H1 (cell line): ENCODE measurements around the gene AFF2. TPM values are rescaled to one million over a fixed set of nuclear protein-coding genes. Genes with fewer than 3 reads are reported as not detected.

Experiments
- CTCF ChIA-PET: fragments of 300-600 bp; sonication (Branson Sonifier 250); formaldehyde crosslinking; loops from one replicate; lab custom pipeline; 2021; ENCODE audit not compliant: partially characterized antibody; lab: Charles Lee
- POLR2A ChIA-PET: fragments of 300-600 bp; sonication (Branson Sonifier 250); formaldehyde crosslinking; loops from one replicate; lab custom pipeline; 2021; ENCODE audit warnings: inconsistent platforms; ENCODE audit not compliant: partially characterized antibody; lab: Charles Lee
- DNase-seq, 2 experiments: peaks; one replicate each; pipeline versions ENCODE4 v3.0.0 to v3.0.0-alpha.2; 2010 to 2022; ENCODE audit warnings: low spot score in 2 of 2, low read depth in 1 of 2, mixed read lengths in 1 of 2
- FAIRE-seq: peaks from 2 replicates; lab custom pipeline; 2011; peaks lifted over from hg19 to GRCh38; lab: Jason Lieb, UNC
- H2AFZ ChIP-seq: 2 replicates; pipeline ENCODE4 v1.8.1; 2012; ENCODE audit warnings: low read length, inconsistent platforms
- H2AK5ac ChIP-seq: 2 replicates; pipeline ENCODE4 v1.6.1; 2013; ENCODE audit warnings: low read depth, low read length
- H2BK120ac ChIP-seq: replicated peaks from 2 replicates; pipeline ENCODE3; 2013; ENCODE audit warnings: low read depth, low read length, inconsistent platforms
- H2BK12ac ChIP-seq: 2 replicates; pipeline ENCODE4 v1.6.1; 2013; ENCODE audit warnings: low read depth, low read length
- H2BK15ac ChIP-seq: 2 replicates; pipeline ENCODE4 v1.6.1; 2013; ENCODE audit warnings: low read length
- H2BK20ac ChIP-seq: 2 replicates; pipeline ENCODE4 v1.6.1; 2013; ENCODE audit warnings: low read length
- H2BK5ac ChIP-seq: 2 replicates; pipeline ENCODE4 v1.6.1; 2013; ENCODE audit warnings: low read depth, low read length
- H3K14ac ChIP-seq: 2 replicates; pipeline ENCODE4 v1.6.1; 2013; ENCODE audit warnings: inconsistent platforms; ENCODE audit not compliant: insufficient read length
- H3K18ac ChIP-seq: 2 replicates; pipeline ENCODE4 v1.6.1; 2013; ENCODE audit warnings: low read length; ENCODE audit errors: extremely low read depth
- H3K23ac ChIP-seq: 2 replicates; pipeline ENCODE4 v1.6.1; 2013; ENCODE audit warnings: inconsistent platforms; ENCODE audit not compliant: insufficient read length
- H3K23me2 ChIP-seq: 2 replicates; pipeline ENCODE4 v1.6.1; 2013; ENCODE audit warnings: low read depth, low read length
- H3K27ac ChIP-seq: 2 replicates; pipeline ENCODE4 v1.6.1; 2011; ENCODE audit warnings: low read depth, low read length, inconsistent platforms
- H3K27me3 ChIP-seq, 4 experiments: replicated peaks in 1 of 4; 1 replicate in 1 of 4; 2 replicates in 3 of 4; pipeline versions ENCODE4 v1.6.1 to v1.8.1; 2011 to 2013; ENCODE audit warnings: low read length in 3 of 4, mild to moderate bottlenecking in 3 of 4, inconsistent platforms in 2 of 4, mixed read lengths in 2 of 4, moderate library complexity in 1 of 4; ENCODE audit not compliant: control insufficient read depth in 3 of 4, insufficient read depth in 3 of 4; ENCODE audit errors: extremely low read depth in 1 of 4
- H3K36me3 ChIP-seq, 4 experiments: 2 replicates each; pipeline versions ENCODE4 v1.6.1 to v1.8.1; 2011 to 2013; ENCODE audit warnings: mild to moderate bottlenecking in 4 of 4, low read length in 3 of 4, moderate library complexity in 2 of 4, control low read depth in 1 of 4, inconsistent platforms in 1 of 4; ENCODE audit not compliant: insufficient read depth in 4 of 4, control insufficient read depth in 2 of 4
- H3K4ac ChIP-seq: replicated peaks from 2 replicates; pipeline ENCODE3; 2013; ENCODE audit warnings: low read length, low read depth, mixed read lengths, inconsistent platforms; ENCODE audit not compliant: insufficient read length
- H3K4me1 ChIP-seq, 4 experiments: replicated peaks in 1 of 4; 1 replicate in 1 of 4; 2 replicates in 3 of 4; pipeline versions ENCODE4 v1.6.1 to v1.8.1; 2011 to 2013; ENCODE audit warnings: low read length in 3 of 4, inconsistent platforms in 2 of 4, mixed read lengths in 1 of 4; ENCODE audit not compliant: insufficient read depth in 4 of 4, control insufficient read depth in 3 of 4
- H3K4me2 ChIP-seq, 2 experiments: 2 replicates each; pipeline versions ENCODE4 v1.6.1 to v1.8.1; 2011 to 2013; ENCODE audit warnings: low read depth in 2 of 2, low read length in 2 of 2, control low read depth in 1 of 2, inconsistent platforms in 1 of 2, mild to moderate bottlenecking in 1 of 2; ENCODE audit not compliant: insufficient read depth in 1 of 2
- H3K4me3 ChIP-seq, 4 experiments: fragments of 200-600, 300-600 bp in 1 of 4; sonication (generic), shearing (Covaris generic), sonication (Bioruptor Twin) in 1 of 4; 2 replicates each; pipeline versions ENCODE4 v1.5.1 to v1.8.1; 2011 to 2016; ENCODE audit warnings: low read length in 4 of 4, low read depth in 3 of 4, control low read depth in 2 of 4, inconsistent platforms in 2 of 4, mild to moderate bottlenecking in 2 of 4, mixed read lengths in 1 of 4, moderate library complexity in 1 of 4; ENCODE audit not compliant: insufficient read depth in 2 of 4; ENCODE audit errors: extremely low read depth in 1 of 4
- H3K56ac ChIP-seq: replicated peaks from 2 replicates; pipeline ENCODE3; 2013; ENCODE audit warnings: low read depth, mild to moderate bottlenecking, mixed read lengths, low read length, inconsistent platforms; ENCODE audit not compliant: insufficient read length
- H3K79me1 ChIP-seq: 2 replicates; pipeline ENCODE4 v1.6.1; 2013; ENCODE audit warnings: low read depth, low read length, control low read depth
- H3K79me2 ChIP-seq, 2 experiments: 2 replicates each; pipeline versions ENCODE4 v1.6.1 to v1.8.1; 2012 to 2013; ENCODE audit warnings: low read length in 2 of 2, mild to moderate bottlenecking in 2 of 2, inconsistent platforms in 1 of 2; ENCODE audit not compliant: insufficient read depth in 2 of 2, control insufficient read depth in 1 of 2
- H3K9ac ChIP-seq, 4 experiments: replicated peaks in 1 of 4; 1 replicate in 1 of 4; 2 replicates in 3 of 4; pipeline versions ENCODE4 v1.6.1 to v1.8.1; 2011 to 2013; ENCODE audit warnings: low read depth in 3 of 4, low read length in 3 of 4, control low read depth in 2 of 4, mild to moderate bottlenecking in 2 of 4, moderate library complexity in 2 of 4, inconsistent platforms in 1 of 4; ENCODE audit errors: extremely low read depth in 1 of 4
- H3K9me3 ChIP-seq, 2 experiments: 2 replicates each; pipeline versions ENCODE4 v1.6.1 to v1.8.1; 2012 to 2013; ENCODE audit warnings: mild to moderate bottlenecking in 2 of 2, moderate library complexity in 2 of 2, control low read depth in 1 of 2, inconsistent platforms in 1 of 2, low read depth in 1 of 2, low read length in 1 of 2, mixed read lengths in 1 of 2; ENCODE audit not compliant: insufficient read depth in 2 of 2
- H4K20me1 ChIP-seq, 2 experiments: replicated peaks in 1 of 2; 2 replicates each; pipeline versions ENCODE3 to v1.8.1; 2011 to 2013; ENCODE audit warnings: inconsistent platforms in 2 of 2, low read length in 2 of 2, mild to moderate bottlenecking in 1 of 2; ENCODE audit not compliant: insufficient read depth in 2 of 2, control insufficient read depth in 1 of 2
- H4K5ac ChIP-seq: 2 replicates; pipeline ENCODE4 v1.6.1; 2013; ENCODE audit warnings: low read length, low read depth, mixed read lengths, inconsistent platforms; ENCODE audit not compliant: insufficient read length
- H4K8ac ChIP-seq: 2 replicates; pipeline ENCODE4 v1.8.0; 2013; ENCODE audit warnings: mild to moderate bottlenecking, moderate library complexity, low read length, inconsistent platforms; ENCODE audit not compliant: insufficient read depth; ENCODE audit errors: extremely low read depth
- H4K91ac ChIP-seq: replicated peaks from 2 replicates; pipeline ENCODE3; 2013; ENCODE audit warnings: low read length, mixed read lengths, inconsistent platforms; ENCODE audit not compliant: insufficient read length
- BRCA1 ChIP-seq: IDR thresholded peaks from 2 replicates; pipeline ENCODE4 v1.6.1; 2012; ENCODE audit warnings: low read depth, low read length, improper control_type of control experiment
- SUZ12 ChIP-seq: fragments of 200-600 bp; sonication (generic); IDR thresholded peaks from 2 replicates; pipeline ENCODE4 v1.6.1; 2012; ENCODE audit warnings: mild to moderate bottlenecking, inconsistent platforms, low read length, moderate library complexity, mixed read lengths
- TAF7 ChIP-seq: optimal IDR thresholded peaks from 2 replicates; pipeline ENCODE3; 2011; ENCODE audit warnings: low read depth, mild to moderate bottlenecking, inconsistent platforms, low read length, moderate library complexity, borderline replicate concordance
- polyA plus RNA-seq, 7 experiments: library from polyadenylated mRNA; depleted of rRNA in 3 of 7; stranded (reverse) in 5 of 7; unstranded in 2 of 7; fragments of >200 nt in 5 of 7; fragments of 200-250 nt in 2 of 7; gene quantifications; 1 replicate in 5 of 7; 2 replicates in 1 of 7; 4 replicates in 1 of 7; pipeline versions ENCODE4 v1.2.1 to v1.2.3, GENCODE V29; 2011 to 2013; ENCODE audit warnings: missing spikeins in 2 of 7, mixed read lengths in 2 of 7
- total RNA-seq: library from RNA; stranded (reverse); fragmentation: NEBNext Ultra II Directional; extraction: Animal tissue kit (Norgen Biotek cat#: 25700); gene quantifications from 2 replicates; pipeline ENCODE4 v1.2.1, GENCODE V29; 2021

Gene AFF2
- total and polyA plus RNA-seq, 2 of the 8 experiments (the other 6 are each of a cell fraction or from before 2014, with no cell fraction given) = 2.0 to 7.3 TPM

GRCh38 chrX:148582353-148582752 is 81.9 kb downstream of the AFF2 start:
- H3K23ac ChIP-seq = no peak overlapping the region
- H3K9me3 ChIP-seq = no peaks in the 10 kb centered on the region
- H2BK5ac ChIP-seq = no peak overlapping the region
- DNase-seq (no peak), FAIRE-seq (no peak)
- no peak overlapping the region for H3K4ac ChIP-seq
- CTCF ChIA-PET = no interaction called here
- no peak overlapping the region for H3K56ac ChIP-seq
- no peak overlapping the region for H2BK12ac ChIP-seq
- H4K8ac ChIP-seq = no peak overlapping the region
- H3K79me1 ChIP-seq = no peaks in the 10 kb centered on the region
- no peak overlapping the region for H3K9ac ChIP-seq
- H3K79me2 ChIP-seq = no peaks in the 10 kb centered on the region
- H2BK15ac ChIP-seq = no peak overlapping the region
- H3K18ac ChIP-seq = no peak overlapping the region
- H2BK20ac ChIP-seq = no peak overlapping the region
- H3K14ac ChIP-seq = no peak overlapping the region
- H3K27ac ChIP-seq = no peak overlapping the region
- TF ChIP-seq TAF7 (no peak), BRCA1 (no peak), SUZ12 (no peak)
- H3K36me3 ChIP-seq = no peaks in the 10 kb centered on the region
- no peak overlapping the region for H2AK5ac ChIP-seq
- POLR2A ChIA-PET = no interaction called here
- no peak overlapping the region for H2AFZ ChIP-seq
- no peaks in the 10 kb centered on the region for H3K23me2 ChIP-seq
- H4K91ac ChIP-seq = no peak overlapping the region
- H4K20me1 ChIP-seq = no peaks in the 10 kb centered on the region
- H2BK120ac ChIP-seq = no peak overlapping the region
- H3K4me1 ChIP-seq = no peaks in the 10 kb centered on the region
- no peak overlapping the region for H4K5ac ChIP-seq
- H3K27me3 ChIP-seq = no peaks in the 10 kb centered on the region
- H3K4me2 ChIP-seq = no peak overlapping the region
- H3K4me3 ChIP-seq = no peak overlapping the region
